Mesenchymal stem cell (in vitro differentiated cells and primary cell): ENCODE data around the gene OR51M1.

ENCODE experiments used
- DNase-seq: peaks from one replicate; pipeline ENCODE4 v3.0.0-alpha.2; 2013
- H2AFZ ChIP-seq: one replicate; pipeline ENCODE4 v1.6.1; 2013; ENCODE audit warnings: low read depth, mild to moderate bottlenecking, control low read depth, inconsistent platforms, low read length, moderate library complexity
- H2AK5ac ChIP-seq: 2 replicates; pipeline ENCODE4 v1.6.1; 2013; ENCODE audit warnings: low read length, moderate library complexity, mild to moderate bottlenecking, inconsistent platforms; ENCODE audit not compliant: severe bottlenecking
- H2BK120ac ChIP-seq: one replicate; pipeline ENCODE4 v1.6.1; 2013; ENCODE audit warnings: low read depth, mild to moderate bottlenecking, inconsistent platforms, low read length, moderate library complexity
- H2BK12ac ChIP-seq, 2 experiments: one replicate each; pipeline ENCODE4 v1.6.1; 2013; ENCODE audit warnings: inconsistent platforms in 2 of 2, low read length in 2 of 2, mild to moderate bottlenecking in 2 of 2, moderate library complexity in 2 of 2, control low read depth in 1 of 2
- H2BK15ac ChIP-seq: one replicate; pipeline ENCODE4 v1.6.1; 2013; ENCODE audit warnings: mild to moderate bottlenecking, low read depth, inconsistent platforms; ENCODE audit not compliant: poor library complexity, severe bottlenecking
- H2BK5ac ChIP-seq: 2 replicates; pipeline ENCODE4 v1.6.1; 2013; ENCODE audit warnings: low read depth, mild to moderate bottlenecking, low read length, control low read depth, inconsistent platforms; ENCODE audit not compliant: poor library complexity, severe bottlenecking
- H3K14ac ChIP-seq, 2 experiments: one replicate each; pipeline ENCODE4 v1.6.1; 2013; ENCODE audit warnings: inconsistent platforms in 2 of 2, low read length in 2 of 2, control low read depth in 1 of 2, mild to moderate bottlenecking in 1 of 2, moderate library complexity in 1 of 2
- H3K18ac ChIP-seq, 2 experiments: one replicate each; pipeline ENCODE4 v1.6.1; 2013; ENCODE audit warnings: inconsistent platforms in 2 of 2, low read length in 2 of 2, control low read depth in 1 of 2, low read depth in 1 of 2, mild to moderate bottlenecking in 1 of 2
- H3K23ac ChIP-seq, 2 experiments: one replicate each; pipeline ENCODE4 v1.6.1; 2013; ENCODE audit warnings: inconsistent platforms in 2 of 2, low read length in 2 of 2, mild to moderate bottlenecking in 2 of 2, moderate library complexity in 2 of 2, control low read depth in 1 of 2
- H3K27ac ChIP-seq: 2 replicates; pipeline ENCODE4 v1.5.1; 2013; ENCODE audit warnings: mild to moderate bottlenecking, moderate library complexity, low read length, control low read depth, inconsistent platforms; ENCODE audit not compliant: poor library complexity, severe bottlenecking
- H3K27me3 ChIP-seq, 2 experiments: 2 replicates each; pipeline versions ENCODE4 v1.6.1 to v1.7.0; 2013; ENCODE audit warnings: low read length in 2 of 2, mild to moderate bottlenecking in 2 of 2, moderate library complexity in 2 of 2, control low read depth in 1 of 2, inconsistent platforms in 1 of 2; ENCODE audit not compliant: control insufficient read depth in 1 of 2, insufficient read depth in 1 of 2
- H3K36me3 ChIP-seq, 2 experiments: 2 replicates each; pipeline versions ENCODE4 v1.6.1 to v1.7.0; 2013; ENCODE audit warnings: low read length in 2 of 2, control low read depth in 1 of 2, inconsistent platforms in 1 of 2, low read depth in 1 of 2, mild to moderate bottlenecking in 1 of 2; ENCODE audit not compliant: insufficient read depth in 2 of 2, control insufficient read depth in 1 of 2
- H3K4ac ChIP-seq, 2 experiments: one replicate each; pipeline ENCODE4 v1.6.1; 2013; ENCODE audit warnings: inconsistent platforms in 2 of 2, low read length in 2 of 2, mild to moderate bottlenecking in 2 of 2, moderate library complexity in 2 of 2, control low read depth in 1 of 2, low read depth in 1 of 2
- H3K4me1 ChIP-seq: 2 replicates; pipeline ENCODE4 v1.6.1; 2013; ENCODE audit warnings: low read depth, low read length, control low read depth; ENCODE audit not compliant: control insufficient read depth, insufficient read depth
- H3K4me2 ChIP-seq: 2 replicates; pipeline ENCODE4 v1.6.1; 2013; ENCODE audit warnings: low read length, mild to moderate bottlenecking, inconsistent platforms; ENCODE audit not compliant: poor library complexity, severe bottlenecking
- H3K4me3 ChIP-seq, 2 experiments: 2 replicates each; pipeline versions ENCODE4 v1.5.1 to v1.7.0; 2013; ENCODE audit warnings: low read length in 2 of 2, mild to moderate bottlenecking in 2 of 2, control low read depth in 1 of 2, low read depth in 1 of 2; ENCODE audit not compliant: insufficient read depth in 1 of 2
- H3K79me1 ChIP-seq: replicated peaks from 2 replicates; pipeline ENCODE4 v1.6.1; 2013; ENCODE audit warnings: mild to moderate bottlenecking, control low read depth, low read length, inconsistent platforms; ENCODE audit not compliant: poor library complexity, severe bottlenecking
- H3K9ac ChIP-seq: 2 replicates; pipeline ENCODE4 v1.7.0; 2013; ENCODE audit warnings: mild to moderate bottlenecking, low read length, moderate library complexity
- H3K9me3 ChIP-seq: 2 replicates; pipeline ENCODE4 v1.7.0; 2013; ENCODE audit warnings: mild to moderate bottlenecking, low read length; ENCODE audit not compliant: control insufficient read depth
- H4K8ac ChIP-seq: one replicate; pipeline ENCODE4 v1.6.1; 2013; ENCODE audit warnings: inconsistent platforms, mild to moderate bottlenecking, low read length, moderate library complexity
- H4K91ac ChIP-seq: one replicate; pipeline ENCODE4 v1.6.1; 2013; ENCODE audit warnings: mild to moderate bottlenecking, low read length, inconsistent platforms
- whole genome bisulfite sequencing: methylation state at CpG from one replicate; pipeline ENCODE4 v1.1.7; 2013; ENCODE audit warnings: mixed read lengths; 5-methylcytosine and 5-hydroxymethylcytosine counted together

The OR51M1 gene

DNA sequence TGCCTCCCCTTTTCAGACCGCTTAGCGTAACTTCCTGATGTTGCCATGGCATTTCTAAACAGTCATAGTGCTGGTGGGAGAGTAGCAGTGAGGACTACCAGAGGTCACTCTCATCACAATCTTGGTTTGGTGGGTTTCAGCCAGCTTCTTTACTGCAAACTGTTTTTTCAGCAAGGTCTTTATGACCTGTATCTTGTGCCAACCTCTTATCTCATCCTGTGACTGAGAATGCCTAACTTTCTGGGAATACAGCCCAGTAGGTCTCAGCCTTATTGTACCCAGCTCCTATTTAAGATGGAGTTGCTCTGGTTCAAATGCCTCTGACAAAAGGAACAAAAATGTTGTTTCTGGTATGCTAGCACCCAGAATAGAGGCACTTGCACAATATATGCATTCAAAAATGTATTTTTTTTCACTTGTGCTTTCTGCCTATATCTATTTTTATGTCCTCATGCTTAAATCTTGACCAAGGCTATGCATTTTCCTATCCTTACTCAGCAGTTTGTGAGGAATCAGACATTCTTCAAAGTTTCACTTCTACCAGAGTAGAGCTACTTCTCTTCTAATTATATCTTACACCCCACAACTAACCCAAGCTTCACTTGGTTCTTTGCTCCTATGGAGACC lies 16.1 kb upstream of the OR51M1 start:
- no peak overlapping the region for H3K23ac ChIP-seq
- H3K18ac ChIP-seq, result no peak overlapping the region
- no peak overlapping the region for H3K9ac ChIP-seq
- no peak overlapping the region for H2BK12ac ChIP-seq
- 94% methylated on average over 2 of the region's 2 CpGs for WGBS
- H2BK15ac ChIP-seq, result no peak overlapping the region
- no peak overlapping the region for H2AK5ac ChIP-seq
- H3K4me1 ChIP-seq, result peaks cover 2% of the 10 kb centered on the region
- peak; percentile 29 for DNase-seq
- H4K91ac ChIP-seq, result no peak overlapping the region
- no peaks in the 10 kb centered on the region for H3K36me3 ChIP-seq
- no peaks in the 10 kb centered on the region for H3K79me1 ChIP-seq
- H3K14ac ChIP-seq, result no peak overlapping the region
- no peaks in the 10 kb centered on the region for H3K9me3 ChIP-seq
- H2AFZ ChIP-seq, result no peak overlapping the region
- no peaks in the 10 kb centered on the region for H3K27me3 ChIP-seq
- H3K4me2 ChIP-seq, result no peak overlapping the region
- H4K8ac ChIP-seq, result no peak overlapping the region
- peak overlapping the region in 1 of 2 experiments; percentile 47 for H3K4ac ChIP-seq
- H3K4me3 ChIP-seq, result no peak overlapping the region
- no peak overlapping the region for H2BK5ac ChIP-seq
- no peak overlapping the region for H2BK120ac ChIP-seq
- no peak overlapping the region for H3K27ac ChIP-seq

GRCh38 chr11:5368502-5369043 lies 15.0 kb upstream of the OR51M1 start:
- Histone ChIP-seq H4K8ac (no peak overlapping the region), H3K9ac (no peak overlapping the region), H3K36me3 (no peaks in the 10 kb centered on the region), H3K27me3 (no peaks in the 10 kb centered on the region), H3K4me1 (peaks cover 2% of the 10 kb centered on the region), H2BK12ac (no peak overlapping the region), H3K4ac (no peak overlapping the region), H2BK120ac (no peak overlapping the region), H3K23ac (no peak overlapping the region), H2AK5ac (no peak overlapping the region), H2BK5ac (no peak overlapping the region), H3K4me2 (no peak overlapping the region), H2BK15ac (no peak overlapping the region), H3K27ac (no peak overlapping the region), H3K18ac (no peak overlapping the region), H2AFZ (no peak overlapping the region), H3K79me1 (no peaks in the 10 kb centered on the region), H4K91ac (no peak overlapping the region), H3K14ac (no peak overlapping the region), H3K9me3 (no peaks in the 10 kb centered on the region), H3K4me3 (no peak overlapping the region)
- 92% methylated on average over 2 of the region's 3 CpGs for WGBS
- no peak for DNase-seq

GRCh38 chr11:5369789-5370188 lies 13.8 kb upstream of the OR51M1 start:
- Histone ChIP-seq H2BK15ac (no peak overlapping the region), H2BK5ac (no peak overlapping the region), H3K9me3 (no peaks in the 10 kb centered on the region), H3K23ac (no peak overlapping the region), H2AFZ (no peak overlapping the region), H3K14ac (no peak overlapping the region), H2BK120ac (no peak overlapping the region), H3K9ac (no peak overlapping the region), H3K4ac (no peak overlapping the region), H3K79me1 (no peaks in the 10 kb centered on the region), H2AK5ac (no peak overlapping the region), H3K36me3 (no peaks in the 10 kb centered on the region), H3K4me3 (no peak overlapping the region), H3K18ac (no peak overlapping the region), H2BK12ac (no peak overlapping the region), H3K4me2 (no peak overlapping the region), H3K4me1 (peaks cover 2% of the 10 kb centered on the region), H3K27ac (no peak overlapping the region), H4K91ac (no peak overlapping the region), H3K27me3 (no peaks in the 10 kb centered on the region), H4K8ac (no peak overlapping the region)
- peak; percentile 68 for DNase-seq

DNA sequence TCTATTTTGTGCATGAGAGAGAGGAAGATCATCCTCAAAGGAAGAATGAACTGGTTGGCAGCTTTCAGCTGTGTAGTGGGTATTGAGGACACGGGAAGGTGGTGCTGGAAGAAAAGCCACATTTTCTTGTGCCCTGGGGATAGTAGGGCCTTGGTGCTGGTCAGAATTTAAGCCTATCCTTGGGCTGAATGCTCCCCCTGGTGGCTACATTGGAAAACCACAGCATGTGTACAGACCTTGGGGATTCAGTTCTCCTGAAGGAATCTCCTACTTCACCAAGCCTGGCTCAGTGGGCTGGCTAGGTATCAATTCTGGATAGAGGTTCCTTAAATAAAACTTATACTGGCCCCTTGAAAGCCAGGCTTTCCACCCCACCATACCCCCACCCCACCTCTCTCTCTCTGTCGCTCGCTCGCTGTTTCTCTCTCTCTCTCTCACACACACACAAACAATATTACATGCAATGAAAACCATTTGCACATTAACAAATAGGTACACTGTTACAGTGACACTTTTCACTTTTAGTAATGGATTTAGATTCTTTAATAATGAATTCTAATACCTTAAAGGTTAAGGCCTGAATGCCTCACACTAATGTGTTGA lies 2.8 kb upstream of the OR51M1 start:
- peak; percentile 70 for DNase-seq
- Histone ChIP-seq H4K8ac (no peak overlapping the region), H2BK15ac (no peak overlapping the region), H2BK5ac (no peak overlapping the region), H3K27ac (no peak overlapping the region), H3K4me1 (no peaks in the 10 kb centered on the region), H3K9me3 (no peaks in the 10 kb centered on the region), H3K36me3 (no peaks in the 10 kb centered on the region), H3K27me3 (peaks cover 0 to 11% of the 10 kb centered on the region in 2 experiments), H3K4me3 (no peak overlapping the region), H4K91ac (no peak overlapping the region), H3K4ac (no peak overlapping the region), H3K23ac (no peak overlapping the region), H3K18ac (no peak overlapping the region), H3K79me1 (no peaks in the 10 kb centered on the region), H2AK5ac (no peak overlapping the region), H2BK12ac (no peak overlapping the region), H2BK120ac (no peak overlapping the region), H3K14ac (no peak overlapping the region), H3K4me2 (no peak overlapping the region), H2AFZ (no peak overlapping the region), H3K9ac (no peak overlapping the region)
- WGBS, result 75% methylated on average over 4 of the region's 4 CpGs
